ENCODE data around the gene MNT.

The MNT gene

GRCh38 chr17:2421315-2422147 is 20.7 kb upstream of the MNT start:
- no peak overlapping the region for H3K9ac ChIP-seq (ENCODE audit: low read length)
- no peaks in the 10 kb centered on the region for H3K79me2 ChIP-seq (ENCODE audit: low read length)
- H3K27me3 ChIP-seq (ENCODE audit: low read depth, low read length), result no peaks in the 10 kb centered on the region
- H3K4me2 ChIP-seq (ENCODE audit: low read length), result no peak overlapping the region
- no peak overlapping the region for H3K27ac ChIP-seq (ENCODE audit: low read length)
- no peak overlapping the region for H3K4me3 ChIP-seq (ENCODE audit: low read length)
- no peaks in the 10 kb centered on the region for H3K4me1 ChIP-seq (ENCODE audit: low read length)
- H3K9me3 ChIP-seq (ENCODE audit: insufficient read depth, low read length), result no peaks in the 10 kb centered on the region
- no peak overlapping the region for H2AFZ ChIP-seq (ENCODE audit: low read depth, low read length)
- TF ChIP-seq EZH2phosphoT487 (IDR thresholded peaks at IDR 0.05; ENCODE audit: low read depth) (no peak), CTCF (IDR thresholded peaks at IDR 0.05; ENCODE audit: low read depth, low read length) (no peak)
- H3K36me3 ChIP-seq (replicated peaks; ENCODE audit: low read depth, low read length), result peaks cover 11% of the 10 kb centered on the region
- no peaks in the 10 kb centered on the region for H4K20me1 ChIP-seq (ENCODE audit: insufficient read depth, low read length)

- Histone ChIP-seq H3K4me3 (ENCODE audit: low read length) (no peak overlapping the region), H2AFZ (ENCODE audit: low read depth, low read length) (no peak overlapping the region), H3K4me2 (ENCODE audit: low read length) (no peak overlapping the region), H3K4me1 (ENCODE audit: low read length) (no peaks in the 10 kb centered on the region), H4K20me1 (ENCODE audit: insufficient read depth, low read length) (no peaks in the 10 kb centered on the region), H3K9ac (ENCODE audit: low read length) (no peak overlapping the region), H3K79me2 (ENCODE audit: low read length) (no peaks in the 10 kb centered on the region), H3K27ac (ENCODE audit: low read length) (no peak overlapping the region), H3K9me3 (ENCODE audit: insufficient read depth, low read length) (no peaks in the 10 kb centered on the region), H3K36me3 (replicated peaks; ENCODE audit: low read depth, low read length) (peaks cover 11% of the 10 kb centered on the region), H3K27me3 (ENCODE audit: low read depth, low read length) (no peaks in the 10 kb centered on the region)
- TF ChIP-seq CTCF (IDR thresholded peaks at IDR 0.05; ENCODE audit: low read depth, low read length) (no peak), EZH2phosphoT487 (IDR thresholded peaks at IDR 0.05; ENCODE audit: low read depth) (no peak)
Measured at GRCh38 chr17:2420176-2420575, 19.3 kb upstream of the MNT start.

- no peaks in the 10 kb centered on the region for H4K20me1 ChIP-seq (ENCODE audit: insufficient read depth, low read length)
- no peaks in the 10 kb centered on the region for H3K9me3 ChIP-seq (ENCODE audit: insufficient read depth, low read length)
- no peak overlapping the region for H2AFZ ChIP-seq (ENCODE audit: low read depth, low read length)
- no peak overlapping the region for H3K4me3 ChIP-seq (ENCODE audit: low read length)
- no peak overlapping the region for H3K9ac ChIP-seq (ENCODE audit: low read length)
- H3K27me3 ChIP-seq (ENCODE audit: low read depth, low read length), result no peaks in the 10 kb centered on the region
- H3K36me3 ChIP-seq (replicated peaks; ENCODE audit: low read depth, low read length), result peaks cover 11% of the 10 kb centered on the region
- no peak overlapping the region for H3K4me2 ChIP-seq (ENCODE audit: low read length)
- no peak overlapping the region for H3K27ac ChIP-seq (ENCODE audit: low read length)
- TF ChIP-seq CTCF (IDR thresholded peaks at IDR 0.05; ENCODE audit: low read depth, low read length), result no peak
- TF ChIP-seq EZH2phosphoT487 (IDR thresholded peaks at IDR 0.05; ENCODE audit: low read depth), result no peak
- H3K79me2 ChIP-seq (ENCODE audit: low read length), result no peaks in the 10 kb centered on the region
- H3K4me1 ChIP-seq (ENCODE audit: low read length), result no peaks in the 10 kb centered on the region
Measured at GRCh38 chr17:2419486-2419885, 18.6 kb upstream of the MNT start.

GRCh38 chr17:2418572-2418971 is 17.7 kb upstream of the MNT start:
- Histone ChIP-seq H4K20me1 (ENCODE audit: insufficient read depth, low read length) (no peaks in the 10 kb centered on the region), H3K4me3 (ENCODE audit: low read length) (no peak overlapping the region), H3K4me1 (ENCODE audit: low read length) (no peaks in the 10 kb centered on the region), H3K9ac (ENCODE audit: low read length) (no peak overlapping the region), H3K9me3 (ENCODE audit: insufficient read depth, low read length) (no peaks in the 10 kb centered on the region), H3K27me3 (ENCODE audit: low read depth, low read length) (no peaks in the 10 kb centered on the region), H3K27ac (ENCODE audit: low read length) (no peak overlapping the region), H2AFZ (ENCODE audit: low read depth, low read length) (no peak overlapping the region), H3K4me2 (ENCODE audit: low read length) (no peak overlapping the region), H3K36me3 (replicated peaks; ENCODE audit: low read depth, low read length) (peaks cover 17% of the 10 kb centered on the region), H3K79me2 (ENCODE audit: low read length) (no peaks in the 10 kb centered on the region)
- TF ChIP-seq CTCF (IDR thresholded peaks at IDR 0.05; ENCODE audit: low read depth, low read length) (no peak), EZH2phosphoT487 (IDR thresholded peaks at IDR 0.05; ENCODE audit: low read depth) (no peak)
